GM19452 (cell line): Measurements from ENCODE around the gene PLCL2.

Experiments used
- ATAC-seq: cut with Tn5 transposase; IDR thresholded peaks from one replicate; pipeline ENCODE4 v1.9.1; 2021; ENCODE audit not compliant: unreplicated experiment

PLCL2 gene

GRCh38 chr3:16864610-16865313 lies 20.0 kb upstream of the PLCL2 start:
- ATAC-seq, result no peak

GRCh38 chr3:16865335-16865734 lies 19.4 kb upstream of the PLCL2 start:
- no peak for ATAC-seq

GRCh38 chr3:16866571-16866970 lies 18.2 kb upstream of the PLCL2 start:
- ATAC-seq, result no peak

GRCh38 chr3:16868513-16868912 lies 16.2 kb upstream of the PLCL2 start:
- ATAC-seq, result no peak

GRCh38 chr3:16869261-16870005 lies 15.3 kb upstream of the PLCL2 start:
- ATAC-seq, result no peak

- no peak for ATAC-seq
Observed at GRCh38 chr3:16871915-16872842, 12.6 kb upstream of the PLCL2 start.

GRCh38 chr3:16873872-16874271 lies 10.9 kb upstream of the PLCL2 start:
- ATAC-seq, result no peak

- no peak for ATAC-seq
Observed at GRCh38 chr3:16875876-16876550, 8.7 kb upstream of the PLCL2 start.

- no peak for ATAC-seq
Observed at GRCh38 chr3:16877505-16877904, 7.2 kb upstream of the PLCL2 start.

- ATAC-seq, result no peak
Observed at GRCh38 chr3:16877911-16878310, 6.8 kb upstream of the PLCL2 start.

GRCh38 chr3:16881896-16882630 lies 2.7 kb upstream of the PLCL2 start:
- no peak for ATAC-seq

- no peak for ATAC-seq
Observed at GRCh38 chr3:16883057-16883722, 1.6 kb upstream of the PLCL2 start.

GRCh38 chr3:16883723-16884083 lies 1.1 kb upstream of the PLCL2 start:
- no peak for ATAC-seq

- peak; percentile 40 for ATAC-seq
Observed at GRCh38 chr3:16884084-16884747, 539 bp upstream of the PLCL2 start.

GRCh38 chr3:16885593-16886302 lies 993 bp downstream of the PLCL2 start:
- no peak for ATAC-seq

GRCh38 chr3:16886303-16886683 lies 1.5 kb downstream of the PLCL2 start:
- ATAC-seq, result no peak

GRCh38 chr3:16887130-16887529 lies 2.4 kb downstream of the PLCL2 start:
- no peak for ATAC-seq

- no peak for ATAC-seq
Observed at GRCh38 chr3:16888356-16888755, 3.6 kb downstream of the PLCL2 start.
